Neuronal stem cell (in vitro differentiated cells): ENCODE measurements around the gene MIA.
"Not testable (repeated sequence)": the region's sequence is repeated elsewhere in the genome, so short reads cannot be mapped to it uniquely, and the experiment has no call there.

Experiments
- DNase-seq: peaks from one replicate; pipeline ENCODE4 v3.0.0-alpha.2; 2013; ENCODE audit warnings: low spot score
- H2AFZ ChIP-seq: one replicate; pipeline ENCODE4 v1.6.1; 2013; ENCODE audit warnings: mild to moderate bottlenecking, low read length, inconsistent platforms
- H2AK5ac ChIP-seq: 2 replicates; pipeline ENCODE4 v1.6.1; 2013; ENCODE audit warnings: low read depth, mild to moderate bottlenecking, inconsistent platforms, low read length, moderate library complexity, mixed read lengths
- H2BK120ac ChIP-seq: 2 replicates; pipeline ENCODE4 v1.6.1; 2013; ENCODE audit warnings: low read depth, mild to moderate bottlenecking, inconsistent platforms, low read length, moderate library complexity, mixed read lengths
- H2BK12ac ChIP-seq: one replicate; pipeline ENCODE4 v1.6.1; 2013; ENCODE audit warnings: low read length, inconsistent platforms
- H2BK15ac ChIP-seq: 2 replicates; pipeline ENCODE4 v1.6.1; 2013; ENCODE audit warnings: mild to moderate bottlenecking, low read length, inconsistent platforms, mixed read lengths
- H2BK5ac ChIP-seq: one replicate; pipeline ENCODE4 v1.6.1; 2013; ENCODE audit warnings: inconsistent platforms, mild to moderate bottlenecking, low read length, moderate library complexity
- H3K14ac ChIP-seq: one replicate; pipeline ENCODE4 v1.6.1; 2013; ENCODE audit warnings: low read length, inconsistent platforms
- H3K18ac ChIP-seq: 2 replicates; pipeline ENCODE4 v1.6.1; 2013; ENCODE audit warnings: low read length, inconsistent platforms
- H3K23ac ChIP-seq: 2 replicates; pipeline ENCODE4 v1.6.1; 2013; ENCODE audit warnings: low read depth, mild to moderate bottlenecking, mixed read lengths, low read length, inconsistent platforms; ENCODE audit not compliant: poor library complexity
- H3K27ac ChIP-seq: replicated peaks from 3 replicates; pipeline ENCODE4 v1.5.1; 2013; ENCODE audit warnings: low read length, inconsistent platforms
- H3K27me3 ChIP-seq, 3 experiments: 2 replicates each; pipeline ENCODE4 v1.6.1; 2013; ENCODE audit warnings: low read length in 3 of 3, mild to moderate bottlenecking in 2 of 3, inconsistent platforms in 1 of 3, low read depth in 1 of 3, mixed read lengths in 1 of 3, moderate library complexity in 1 of 3; ENCODE audit not compliant: control insufficient read depth in 3 of 3, insufficient read depth in 3 of 3
- H3K36me3 ChIP-seq, 2 donors: replicated peaks in 1 of 2; 2 replicates each; pipeline ENCODE4 v1.6.1; 2013; ENCODE audit warnings: low read length in 2 of 2; ENCODE audit not compliant: control insufficient read depth in 2 of 2, insufficient read depth in 2 of 2
- H3K4ac ChIP-seq: 2 replicates; pipeline ENCODE4 v1.6.1; 2013; ENCODE audit warnings: inconsistent platforms, mild to moderate bottlenecking, low read length, moderate library complexity
- H3K4me1 ChIP-seq, 2 donors: 1 replicate in 1 of 2; 2 replicates in 1 of 2; pipeline ENCODE4 v1.6.1; 2013; ENCODE audit warnings: low read length in 2 of 2, low read depth in 1 of 2; ENCODE audit not compliant: control insufficient read depth in 2 of 2, insufficient read depth in 1 of 2
- H3K4me2 ChIP-seq: one replicate; pipeline ENCODE4 v1.6.1; 2013; ENCODE audit warnings: mild to moderate bottlenecking, low read length, inconsistent platforms; ENCODE audit not compliant: insufficient read depth, poor library complexity, severe bottlenecking
- H3K4me3 ChIP-seq, 2 donors: 2 replicates each; pipeline ENCODE4 v1.5.1; 2013; ENCODE audit warnings: low read length in 2 of 2, mild to moderate bottlenecking in 2 of 2, inconsistent platforms in 1 of 2, moderate library complexity in 1 of 2
- H3K79me1 ChIP-seq: one replicate; pipeline ENCODE4 v1.6.1; 2013; ENCODE audit warnings: low read depth, mild to moderate bottlenecking, inconsistent platforms, low read length, moderate library complexity
- H3K9ac ChIP-seq: one replicate; pipeline ENCODE4 v1.6.1; 2013; ENCODE audit warnings: mild to moderate bottlenecking, low read depth, low read length, inconsistent platforms; ENCODE audit not compliant: poor library complexity
- H3K9me3 ChIP-seq, 2 donors: replicated peaks in 1 of 2; 2 replicates each; pipeline versions ENCODE3 to v1.6.1; 2013; ENCODE audit warnings: low read length in 2 of 2, mild to moderate bottlenecking in 2 of 2, inconsistent platforms in 1 of 2, low read depth in 1 of 2, mixed read lengths in 1 of 2, moderate library complexity in 1 of 2; ENCODE audit not compliant: control insufficient read depth in 2 of 2, insufficient read depth in 1 of 2
- H4K8ac ChIP-seq: one replicate; pipeline ENCODE4 v1.6.1; 2013; ENCODE audit warnings: low read depth, mild to moderate bottlenecking, inconsistent platforms, low read length, moderate library complexity
- H4K91ac ChIP-seq: one replicate; pipeline ENCODE4 v1.6.1; 2013; ENCODE audit warnings: low read length, low read depth, mild to moderate bottlenecking, inconsistent platforms; ENCODE audit not compliant: poor library complexity
- WGBS, 2 donors: extraction: QIAGEN DNeasy Blood & Tissue Kit; methylation state at CpG; one replicate each; pipeline ENCODE4 v1.1.7; 2013; ENCODE audit warnings: missing lambda C conversion rate in 2 of 2, mixed read lengths in 1 of 2; ENCODE audit not compliant: insufficient read length in 2 of 2, insufficient replicate concordance in 1 of 2; ENCODE audit errors: extremely low coverage in 2 of 2; 5-methylcytosine and 5-hydroxymethylcytosine counted together

MIA gene

DNA sequence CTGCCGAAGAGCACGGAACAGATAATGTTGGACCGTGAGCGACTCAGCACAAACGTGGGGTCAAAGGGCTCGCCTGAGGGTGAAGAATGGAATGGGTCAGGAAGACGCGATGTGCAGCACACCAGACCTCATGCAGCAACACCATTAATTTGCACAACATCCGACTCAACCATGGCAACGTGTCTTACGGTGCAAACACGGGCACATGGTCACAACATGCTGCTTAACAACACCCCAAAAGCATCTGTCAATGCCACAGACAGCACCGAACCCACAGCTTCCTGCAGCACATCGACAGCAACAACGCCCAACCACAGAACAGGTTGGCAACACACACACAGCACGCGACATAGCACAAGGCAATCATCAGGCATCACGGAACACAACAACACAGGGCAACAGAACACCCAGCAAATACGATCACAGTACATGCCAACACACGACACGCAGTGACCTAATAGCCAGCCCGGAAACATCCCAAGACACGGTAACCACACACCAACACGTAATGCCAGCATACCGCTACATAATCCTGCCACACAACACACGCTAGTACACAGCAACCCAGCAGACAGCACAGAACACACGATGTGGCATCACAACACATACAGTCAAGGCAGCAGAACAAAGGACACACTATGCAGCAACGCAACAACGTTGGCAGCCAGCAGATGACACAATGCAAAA, 51.5 kb downstream of the MIA start:
- H3K4me1 ChIP-seq, H3K9me3 ChIP-seq, H3K4ac ChIP-seq, H2AFZ ChIP-seq, H4K8ac ChIP-seq, H3K14ac ChIP-seq, H3K18ac ChIP-seq, DNase-seq, H3K27me3 ChIP-seq, H2BK12ac ChIP-seq, H3K27ac ChIP-seq, H2BK15ac ChIP-seq, H2BK120ac ChIP-seq, H3K4me2 ChIP-seq, H2BK5ac ChIP-seq, H3K36me3 ChIP-seq, H2AK5ac ChIP-seq, H3K9ac ChIP-seq, H3K79me1 ChIP-seq: not testable (repeated sequence)
- H3K4me3 ChIP-seq = peak overlapping the region in 1 of 2 donors; percentile 68
- peak overlapping the region; percentile 18 for H4K91ac ChIP-seq
- no CpG with 5 or more reads among the region's 29 CpGs for WGBS, 2 donors
- peak overlapping the region; percentile 12 for H3K23ac ChIP-seq
